HPDE6-E6E7 (cell line): ENCODE measurements around the gene CCDC73.
"Not testable (repeated sequence)": the region's sequence is repeated elsewhere in the genome, so short reads cannot be mapped to it uniquely, and the experiment has no call there.

Experiments
- DNase-seq: peaks from one replicate; pipeline ENCODE4 v3.0.0; 2011; ENCODE audit warnings: missing footprints; ENCODE audit errors: extremely low spot score

CCDC73 gene

DNA sequence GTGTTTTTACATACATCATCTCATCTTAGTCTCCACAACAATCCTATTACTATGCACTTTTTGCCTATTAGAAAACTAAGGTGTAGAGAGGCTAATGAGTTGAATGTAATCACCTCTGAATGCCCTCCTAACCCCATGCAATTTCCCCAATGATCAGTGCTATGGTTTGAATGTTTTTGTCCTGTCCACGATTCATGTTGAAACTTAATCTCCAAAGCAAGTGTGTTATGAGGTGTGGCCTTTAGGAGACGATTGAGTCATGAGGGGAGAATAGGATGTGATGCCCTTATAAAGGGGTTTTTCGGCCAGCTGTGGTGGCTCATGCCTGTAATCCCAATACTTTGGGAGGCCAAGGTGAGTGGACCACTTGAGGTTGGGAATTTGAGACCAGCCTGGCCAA lies 2.0 kb upstream of the CCDC73 start:
- DNase-seq: no peak

GRCh38 chr11:32792948-32793475 lies 1.4 kb downstream of the CCDC73 start:
- DNase-seq: peak; percentile 20

GRCh38 chr11:32792111-32792947 lies 2.1 kb downstream of the CCDC73 start:
- no peak for DNase-seq

- DNase-seq: no peak
Measured at GRCh38 chr11:32790916-32791315, 3.5 kb downstream of the CCDC73 start.

DNA sequence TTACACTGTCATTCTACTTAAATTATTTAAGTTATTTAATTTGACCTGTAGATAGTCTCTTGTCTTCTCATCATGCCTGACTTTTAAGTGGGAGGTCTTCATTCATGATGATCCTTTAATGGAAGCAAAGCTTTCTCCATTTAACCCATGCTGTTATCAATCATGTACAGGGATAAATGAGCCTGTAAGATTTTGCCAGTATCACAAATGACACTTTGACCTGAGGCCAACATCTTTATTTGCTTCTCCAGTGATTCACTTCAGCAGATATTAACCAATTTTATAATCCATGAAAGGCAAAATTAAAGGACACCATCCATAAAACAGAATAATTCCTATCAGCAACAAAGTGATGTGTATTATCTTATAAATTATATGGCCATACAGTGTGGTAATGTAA lies 7.7 kb downstream of the CCDC73 start:
- no peak for DNase-seq

GRCh38 chr11:32785262-32785661 lies 9.2 kb downstream of the CCDC73 start:
- DNase-seq: no peak

- no peak for DNase-seq
Measured at GRCh38 chr11:32781721-32782120, 12.7 kb downstream of the CCDC73 start.

- DNase-seq: not testable (repeated sequence)
Measured at GRCh38 chr11:32780839-32781238, 13.6 kb downstream of the CCDC73 start.

DNA sequence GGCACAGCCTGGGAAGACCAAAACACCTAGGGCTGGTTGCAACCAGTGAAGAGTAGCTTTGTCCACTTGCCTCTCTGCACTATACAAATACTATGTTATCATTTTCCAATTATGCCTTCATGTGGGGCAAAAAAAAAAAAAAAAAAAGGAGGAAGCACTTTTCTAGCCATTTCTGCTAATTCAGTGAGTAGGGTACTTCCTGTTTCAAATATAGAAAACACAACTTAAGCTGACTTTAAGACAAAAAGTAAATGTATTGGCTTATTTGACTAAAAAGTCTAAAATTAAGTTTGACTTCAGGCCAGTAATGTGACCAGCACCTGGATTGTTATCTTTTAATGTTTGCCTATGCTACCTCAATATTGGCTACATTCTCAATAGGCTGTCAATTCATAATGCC lies 15.3 kb downstream of the CCDC73 start:
- DNase-seq: no peak

DNA sequence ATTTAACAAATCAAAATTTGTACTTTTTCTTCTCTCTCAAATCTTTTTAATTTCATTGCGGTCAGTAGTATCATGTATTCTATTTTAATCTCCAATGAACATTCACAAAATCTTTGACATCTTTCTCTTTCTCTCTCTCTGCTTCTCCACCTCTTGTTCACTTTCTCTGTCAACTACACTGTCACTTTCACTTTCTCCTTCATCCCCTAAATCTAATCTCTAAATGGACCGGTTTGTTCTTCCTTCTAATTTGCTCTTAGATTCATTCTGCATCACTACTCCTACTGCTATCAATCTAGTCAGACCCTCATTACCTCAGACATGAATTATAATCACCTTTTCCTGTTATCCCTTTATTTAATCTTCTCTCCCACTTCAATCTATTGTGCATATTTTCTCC lies 18.6 kb downstream of the CCDC73 start:
- DNase-seq: no peak

DNA sequence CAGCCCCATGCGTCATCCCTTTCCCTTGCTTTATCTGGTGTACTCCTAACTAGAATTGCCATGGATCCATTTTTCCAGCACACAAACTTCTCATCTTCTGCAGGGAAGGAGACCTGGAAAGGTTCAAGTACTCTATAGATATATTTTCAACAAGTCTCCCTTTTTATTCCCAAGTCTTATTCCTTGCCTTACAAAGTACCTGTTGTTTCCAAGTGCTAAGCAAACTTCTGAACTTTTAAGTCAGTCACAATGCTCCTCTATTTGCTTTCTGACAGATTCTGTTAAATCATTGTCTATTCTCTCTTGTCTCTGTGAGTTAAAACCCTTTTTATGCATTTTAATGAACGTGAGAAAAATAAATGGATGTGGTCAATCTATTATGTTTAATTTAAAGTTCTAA lies 20.4 kb downstream of the CCDC73 start:
- no peak for DNase-seq

- DNase-seq: no peak
Measured at GRCh38 chr11:32772731-32773130, 21.7 kb downstream of the CCDC73 start.

GRCh38 chr11:32761774-32762173 lies 32.7 kb downstream of the CCDC73 start:
- DNase-seq: not testable (repeated sequence)

DNA sequence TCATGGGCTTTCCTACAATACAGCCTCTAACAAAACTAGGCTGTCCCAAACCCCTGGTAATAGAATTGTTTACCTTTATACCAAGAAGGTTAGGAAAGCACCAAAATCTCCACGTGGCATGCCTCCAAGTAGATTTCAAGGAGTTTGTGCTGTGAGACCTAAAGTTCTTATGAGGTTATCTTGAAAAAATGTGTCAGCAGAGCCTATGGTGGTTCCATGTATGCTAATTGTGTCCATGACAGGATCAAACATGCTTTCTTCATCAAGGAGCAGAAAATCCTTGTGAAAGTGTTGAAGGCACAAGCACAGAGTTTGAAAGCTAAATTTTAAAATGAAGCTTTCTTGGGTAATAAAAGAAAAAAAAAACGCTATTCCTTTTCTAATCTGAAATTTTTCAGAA lies 36.2 kb downstream of the CCDC73 start:
- no peak for DNase-seq

DNA sequence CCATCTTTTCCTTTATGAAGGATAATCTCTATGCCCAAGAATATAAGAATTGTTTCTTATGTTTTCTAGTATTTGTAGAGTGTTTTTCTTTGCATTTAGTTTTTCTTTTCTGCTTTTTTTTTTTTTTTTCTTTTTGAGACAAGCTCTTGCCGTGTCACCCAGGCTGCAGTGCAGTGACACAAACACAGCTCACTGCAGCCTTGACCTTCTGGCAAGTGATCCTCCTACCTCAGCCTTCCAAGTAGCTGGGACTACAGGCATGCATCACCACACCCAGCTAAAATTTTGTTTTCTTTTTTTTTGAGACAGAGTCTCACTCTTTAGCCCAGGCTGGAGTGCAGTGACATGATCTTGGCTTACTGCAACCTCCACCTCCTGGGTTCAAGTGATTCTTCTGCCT lies 41.3 kb downstream of the CCDC73 start:
- not testable (repeated sequence) for DNase-seq

- no peak for DNase-seq
Measured at GRCh38 chr11:32752001-32752400, 42.5 kb downstream of the CCDC73 start.

DNA sequence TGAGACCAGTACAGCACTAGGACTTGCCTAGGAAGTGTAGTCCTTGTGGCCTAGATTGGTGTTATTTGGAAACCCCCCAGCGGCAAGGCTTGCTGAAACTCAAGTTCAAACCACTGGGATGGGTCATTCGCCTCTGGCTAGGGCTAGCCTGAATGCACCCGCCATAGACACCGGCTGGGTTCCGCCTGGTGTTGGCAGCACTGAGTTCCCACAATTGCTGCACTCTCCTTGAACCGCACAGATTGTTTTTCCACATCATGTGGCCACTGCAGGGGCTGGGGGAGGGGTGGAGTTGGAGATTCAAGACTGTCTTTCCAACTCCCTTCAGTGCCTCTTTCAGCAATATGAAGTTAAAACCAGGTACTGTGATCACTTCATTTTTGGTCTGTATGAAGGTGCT lies 43.1 kb downstream of the CCDC73 start:
- DNase-seq: no peak

GRCh38 chr11:32729976-32730375 lies 64.5 kb downstream of the CCDC73 start:
- DNase-seq: no peak

DNA sequence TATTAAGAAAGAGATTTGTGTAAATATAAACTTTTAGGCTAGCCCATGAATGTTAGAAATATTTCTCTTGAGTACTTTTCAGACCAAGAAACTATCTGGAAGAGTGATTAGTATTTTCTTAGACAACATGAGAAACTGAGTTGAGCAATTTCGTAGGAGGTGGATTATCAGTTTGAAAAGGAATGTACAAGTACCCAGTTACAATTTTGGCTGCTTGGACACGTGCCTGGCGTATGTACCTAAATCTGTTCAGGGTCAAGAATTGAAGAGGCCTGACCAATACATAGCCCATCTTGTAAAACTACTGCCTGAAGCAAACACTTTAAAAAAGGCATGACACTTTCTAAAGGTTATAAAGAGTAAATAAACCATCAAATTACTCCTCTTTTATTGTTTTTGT lies 71.1 kb downstream of the CCDC73 start:
- no peak for DNase-seq

DNA sequence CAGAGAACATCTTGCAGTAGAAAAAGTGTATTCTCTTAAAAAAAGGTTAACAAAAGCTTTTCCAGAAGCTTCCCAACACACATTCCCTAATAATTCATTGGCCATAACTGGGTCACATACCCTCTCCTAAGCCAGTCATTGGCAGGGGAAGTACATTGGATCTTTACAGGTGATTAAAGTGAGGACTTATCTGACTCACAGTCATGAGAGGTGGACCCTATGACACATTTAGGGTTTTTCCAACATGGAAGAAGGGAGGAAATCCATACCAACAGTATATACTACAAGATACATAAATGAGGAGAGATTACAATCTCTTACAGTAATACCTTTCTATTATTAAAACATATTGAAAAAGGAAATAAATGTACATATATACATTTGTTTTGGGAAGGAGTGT lies 72.2 kb downstream of the CCDC73 start:
- no peak for DNase-seq

GRCh38 chr11:32713496-32713895 lies 81.0 kb downstream of the CCDC73 start:
- no peak for DNase-seq

DNA sequence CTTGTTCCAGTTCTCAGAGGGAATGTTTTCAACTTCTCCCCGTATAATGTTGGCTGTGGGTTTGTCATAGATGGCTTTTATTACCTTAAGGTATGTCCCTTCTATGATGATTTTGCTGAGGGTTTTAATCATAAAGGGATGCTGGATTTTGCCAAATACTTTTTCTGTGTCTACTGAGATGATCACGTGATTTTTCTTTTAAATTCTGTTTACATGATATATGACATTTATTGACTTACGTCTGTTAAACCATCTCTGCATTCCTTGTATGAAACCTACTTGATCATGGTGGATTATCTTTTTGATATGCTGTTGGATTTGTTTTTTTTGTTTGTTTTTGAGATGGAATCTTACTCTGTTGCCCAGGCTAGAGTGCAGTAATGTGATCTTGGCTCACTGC lies 85.5 kb downstream of the CCDC73 start:
- not testable (repeated sequence) for DNase-seq

DNA sequence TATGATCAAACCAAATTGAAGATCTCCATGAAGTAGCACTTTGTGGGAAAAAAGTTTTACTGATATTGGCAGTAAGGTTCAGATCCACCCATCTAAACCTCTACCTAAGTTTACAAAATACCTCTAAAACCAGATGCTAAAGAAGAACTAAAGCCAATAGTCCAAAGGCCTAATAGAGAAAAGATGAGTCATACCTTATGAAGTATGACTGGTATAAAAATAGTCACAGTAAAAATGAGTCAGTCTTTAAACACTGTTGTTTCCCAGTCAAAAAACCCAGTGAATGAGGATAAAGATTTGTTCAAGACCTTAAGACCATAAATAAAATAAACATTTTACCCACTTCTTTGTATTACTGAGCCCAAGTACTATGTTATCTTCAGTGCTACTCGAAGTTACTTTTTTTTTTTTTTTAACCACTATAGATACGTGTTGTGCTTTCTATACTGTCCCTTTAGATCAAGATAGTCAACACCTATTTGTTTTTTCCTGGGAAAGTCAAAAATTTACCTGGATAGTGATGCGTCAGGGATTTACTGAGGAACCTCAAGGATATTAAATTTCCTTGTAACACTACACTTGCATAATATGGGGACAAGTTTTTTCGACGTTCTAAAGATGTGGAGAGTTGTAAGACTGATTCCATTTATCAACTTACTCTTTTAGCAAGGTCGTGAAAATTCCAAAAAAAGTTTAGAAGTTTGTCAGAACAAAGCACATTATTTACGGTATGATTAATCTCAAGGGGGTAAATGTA lies 87.3 kb downstream of the CCDC73 start:
- DNase-seq: peak; percentile 45
